ENCODE measurements around the gene TTLL11.

DNA sequence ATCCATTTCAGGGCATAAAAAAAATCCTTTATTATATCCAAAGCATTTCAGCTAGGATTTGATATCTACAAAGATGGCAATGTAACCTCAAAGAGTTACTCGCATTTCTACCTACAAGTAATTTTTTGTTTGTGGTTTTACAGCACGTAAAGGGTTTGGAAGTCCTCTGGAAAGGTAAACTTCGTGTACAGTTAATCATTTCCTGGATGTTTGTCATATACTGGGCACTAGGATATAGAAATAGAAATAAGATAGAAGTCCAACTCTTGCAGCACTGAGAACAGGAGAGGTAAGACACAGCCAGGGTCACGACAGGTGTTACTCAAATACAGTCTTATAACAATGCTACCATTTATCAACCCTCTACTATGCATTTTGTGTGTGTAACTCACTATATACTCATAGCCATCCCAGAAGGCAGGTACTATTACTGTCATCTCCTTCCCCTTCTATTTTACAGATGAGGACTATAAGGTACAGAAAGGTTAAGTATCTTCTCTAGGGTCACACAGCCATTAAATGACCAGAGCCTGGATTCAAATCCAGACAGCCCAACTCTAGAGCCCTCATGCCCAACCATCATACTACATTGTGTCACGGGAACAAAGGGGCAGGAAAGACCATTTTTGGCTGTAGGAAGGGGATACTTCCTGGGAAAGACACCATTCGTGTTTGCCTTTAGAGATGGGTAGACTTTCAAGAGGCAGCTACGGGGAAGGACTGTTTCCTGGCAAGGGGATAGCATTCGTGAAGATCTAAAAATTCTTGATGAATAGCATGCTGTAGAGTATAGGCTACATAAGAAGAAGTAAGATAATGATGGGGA lies 47.5 kb upstream of the TTLL11 start:
- TF ChIP-seq, protein P1, sequence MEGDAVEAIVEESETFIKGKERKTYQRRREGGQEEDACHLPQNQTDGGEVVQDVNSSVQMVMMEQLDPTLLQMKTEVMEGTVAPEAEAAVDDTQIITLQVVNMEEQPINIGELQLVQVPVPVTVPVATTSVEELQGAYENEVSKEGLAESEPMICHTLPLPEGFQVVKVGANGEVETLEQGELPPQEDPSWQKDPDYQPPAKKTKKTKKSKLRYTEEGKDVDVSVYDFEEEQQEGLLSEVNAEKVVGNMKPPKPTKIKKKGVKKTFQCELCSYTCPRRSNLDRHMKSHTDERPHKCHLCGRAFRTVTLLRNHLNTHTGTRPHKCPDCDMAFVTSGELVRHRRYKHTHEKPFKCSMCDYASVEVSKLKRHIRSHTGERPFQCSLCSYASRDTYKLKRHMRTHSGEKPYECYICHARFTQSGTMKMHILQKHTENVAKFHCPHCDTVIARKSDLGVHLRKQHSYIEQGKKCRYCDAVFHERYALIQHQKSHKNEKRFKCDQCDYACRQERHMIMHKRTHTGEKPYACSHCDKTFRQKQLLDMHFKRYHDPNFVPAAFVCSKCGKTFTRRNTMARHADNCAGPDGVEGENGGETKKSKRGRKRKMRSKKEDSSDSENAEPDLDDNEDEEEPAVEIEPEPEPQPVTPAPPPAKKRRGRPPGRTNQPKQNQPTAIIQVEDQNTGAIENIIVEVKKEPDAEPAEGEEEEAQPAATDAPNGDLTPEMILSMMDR (IDR thresholded peaks at IDR 0.05): no peak
- TF ChIP-seq POLR2A (IDR thresholded peaks at IDR 0.05): no peak
